IMR-90 (cell line): Measurements from ENCODE around the gene ZNF679. TPM values are rescaled to one million over a fixed set of nuclear protein-coding genes. Genes with fewer than 3 reads are reported as not detected.

ENCODE experiments used
- ATAC-seq: fragments of 200-7000 bp; cut with Tn5 transposase; 2 replicates; pipeline ENCODE4 v1.9.1; 2020; ENCODE audit warnings: low read depth, mild to moderate bottlenecking, moderate library complexity
- BruUV-seq: library from RNA; stranded (reverse); fragments of 400-500 nt; replicated peaks from 2 replicates; lab custom pipeline; 2021; lab: Mats Ljungman, UMichigan
- CTCF ChIA-PET: fragments of 300-600 bp; formaldehyde crosslinking; extraction: SDS; loops from one replicate; lab custom pipeline; 2021; ENCODE audit warnings: antibody characterized with exemption; lab: Yijun Ruan, JAX
- POLR2A ChIA-PET: fragments of 300-600 bp; sonication (Branson Sonifier 250); formaldehyde crosslinking; loops from one replicate; lab custom pipeline; 2022; ENCODE audit warnings: antibody characterized with exemption; ENCODE audit not compliant: unreplicated experiment; lab: Charles Lee
- DNase-seq: peaks from one replicate; pipeline ENCODE4 v3.0.0; 2013
- H2AFZ ChIP-seq: replicated peaks from 2 replicates; pipeline ENCODE3; 2013; ENCODE audit warnings: low read length, mild to moderate bottlenecking; ENCODE audit not compliant: poor library complexity
- H2AK5ac ChIP-seq: 2 replicates; pipeline ENCODE4 v1.6.1; 2013; ENCODE audit warnings: low read depth, low read length, inconsistent platforms
- H2AK9ac ChIP-seq: replicated peaks from 2 replicates; pipeline ENCODE3; 2013; ENCODE audit warnings: mild to moderate bottlenecking, low read depth, low read length, moderate library complexity; ENCODE audit not compliant: poor library complexity
- H2BK120ac ChIP-seq: 2 replicates; pipeline ENCODE4 v1.6.1; 2013; ENCODE audit warnings: low read depth, low read length, inconsistent platforms
- H2BK15ac ChIP-seq: 3 replicates; pipeline ENCODE4 v1.6.1; 2013; ENCODE audit warnings: low read depth, low read length, inconsistent platforms
- H2BK20ac ChIP-seq: 2 replicates; pipeline ENCODE4 v1.6.1; 2013; ENCODE audit warnings: low read depth, mild to moderate bottlenecking, inconsistent platforms, low read length, moderate library complexity
- H2BK5ac ChIP-seq: 2 replicates; pipeline ENCODE4 v1.6.1; 2013; ENCODE audit warnings: mild to moderate bottlenecking, low read depth, low read length, inconsistent platforms; ENCODE audit not compliant: poor library complexity, severe bottlenecking
- H3K14ac ChIP-seq: replicated peaks from 2 replicates; pipeline ENCODE4 v1.6.1; 2013; ENCODE audit warnings: low read depth, low read length, inconsistent platforms
- H3K18ac ChIP-seq: 2 replicates; pipeline ENCODE4 v1.6.1; 2013; ENCODE audit warnings: low read depth, low read length, control low read depth
- H3K23ac ChIP-seq: 2 replicates; pipeline ENCODE4 v1.6.1; 2013; ENCODE audit warnings: low read depth, low read length, inconsistent platforms
- H3K27ac ChIP-seq: 2 replicates; pipeline ENCODE4 v1.5.1; 2013; ENCODE audit warnings: mild to moderate bottlenecking, control low read depth, low read length; ENCODE audit not compliant: insufficient read depth
- H3K27me3 ChIP-seq: 2 replicates; pipeline ENCODE4 v1.6.1; 2013; ENCODE audit warnings: low read length; ENCODE audit not compliant: control insufficient read depth, insufficient read depth
- H3K36me3 ChIP-seq: 2 replicates; pipeline ENCODE4 v1.6.1; 2013; ENCODE audit warnings: low read length, mixed read lengths; ENCODE audit not compliant: control insufficient read depth, insufficient read depth
- H3K4ac ChIP-seq: 2 replicates; pipeline ENCODE4 v1.6.1; 2013; ENCODE audit warnings: low read depth, low read length, inconsistent platforms
- H3K4me1 ChIP-seq: 2 replicates; pipeline ENCODE4 v1.6.1; 2013; ENCODE audit warnings: low read length, mixed read lengths; ENCODE audit not compliant: control insufficient read depth, insufficient read depth
- H3K4me2 ChIP-seq: 2 replicates; pipeline ENCODE4 v1.6.1; 2013; ENCODE audit warnings: low read depth, mild to moderate bottlenecking, control low read depth, low read length, moderate library complexity
- H3K4me3 ChIP-seq: 2 replicates; pipeline ENCODE4 v1.5.1; 2013; ENCODE audit warnings: low read depth, mild to moderate bottlenecking, control low read depth, low read length, moderate library complexity; ENCODE audit not compliant: insufficient read depth
- H3K56ac ChIP-seq: 2 replicates; pipeline ENCODE4 v1.6.1; 2013; ENCODE audit warnings: low read length, inconsistent platforms; ENCODE audit not compliant: insufficient read depth; ENCODE audit errors: extremely low read depth
- H3K79me1 ChIP-seq, 2 experiments: 2 replicates each; pipeline ENCODE4 v1.6.1; 2013; ENCODE audit warnings: low read length in 2 of 2, inconsistent platforms in 1 of 2, low read depth in 1 of 2
- H3K9ac ChIP-seq: 2 replicates; pipeline ENCODE4 v1.6.1; 2013; ENCODE audit warnings: low read depth, low read length, control low read depth
- H3K9me1 ChIP-seq: 2 replicates; pipeline ENCODE4 v1.6.1; 2013; ENCODE audit warnings: low read length, inconsistent platforms; ENCODE audit not compliant: insufficient read depth
- H3K9me3 ChIP-seq: 2 replicates; pipeline ENCODE4 v1.6.1; 2013; ENCODE audit warnings: low read length; ENCODE audit not compliant: control insufficient read depth, insufficient read depth
- H4K20me1 ChIP-seq: 2 replicates; pipeline ENCODE4 v1.6.1; 2013; ENCODE audit warnings: low read length, inconsistent platforms; ENCODE audit not compliant: insufficient read depth
- H4K5ac ChIP-seq: 2 replicates; pipeline ENCODE4 v1.6.1; 2013; ENCODE audit warnings: mild to moderate bottlenecking, low read depth, low read length, control low read depth
- H4K8ac ChIP-seq, 2 experiments: 2 replicates each; pipeline ENCODE4 v1.6.1; 2013; ENCODE audit warnings: low read depth in 2 of 2, low read length in 2 of 2, control low read depth in 1 of 2, inconsistent platforms in 1 of 2
- H4K91ac ChIP-seq: 2 replicates; pipeline ENCODE4 v1.6.1; 2013; ENCODE audit warnings: low read depth, low read length, inconsistent platforms; ENCODE audit not compliant: insufficient read depth
- FOS ChIP-seq: fragments of 150-350 bp; IDR thresholded peaks from 2 replicates; pipeline ENCODE4 v1.6.1; 2016; ENCODE audit warnings: low read depth, low read length
- WGBS, 2 experiments: methylation state at CpG; one replicate each; pipeline versions ENCODE4 v1.1.5 to v1.1.7; 2013; ENCODE audit warnings: missing lambda C conversion rate in 2 of 2; ENCODE audit not compliant: insufficient read length in 1 of 2; ENCODE audit errors: extremely low coverage in 2 of 2; 5-methylcytosine and 5-hydroxymethylcytosine counted together
- dilution Hi-C: fragments of 300-500 bp; cut with HindIII; formaldehyde crosslinking; loops from one replicate; pipeline ENCODE4 v1.14.3; 2018; ENCODE audit warnings: low sequenced_read_pairs; ENCODE audit not compliant: unreplicated experiment
- in situ Hi-C: fragments of 300-500 bp; cut with MboI; formaldehyde crosslinking; loops from 3 replicates; pipeline ENCODE4 v1.14.3; 2019; ENCODE audit warnings: low sequenced_read_pairs, inconsistent platforms, mixed read lengths
- intact Hi-C: fragments of 100-400 bp; cut with micrococcal nuclease; formaldehyde crosslinking; loops from 2 replicates; pipeline ENCODE4 v1.10.0; 2022
- polyA plus RNA-seq, 3 experiments: library from polyadenylated mRNA; depleted of rRNA; stranded (reverse); fragments of >200 nt; gene quantifications; 2 replicates each; pipeline ENCODE4 v1.2.3, GENCODE V29; 2012; ENCODE audit warnings: low replicate concordance in 1 of 3
- total RNA-seq: library from RNA; depleted of rRNA; stranded (reverse); fragments of >200 nt; gene quantifications from 2 replicates; pipeline ENCODE4 v1.2.3, GENCODE V29; 2012

The ZNF679 gene
- total and polyA plus RNA-seq, 2 of the 4 experiments (the other 2 are of a cell fraction): not detected

GRCh38 chr7:64223366-64223765, 4.9 kb upstream of the ZNF679 start:
- no peak overlapping the region for H2BK5ac ChIP-seq
- ChIA-PET POLR2A (no interaction called here), CTCF (no interaction called here)
- H3K36me3 ChIP-seq: no peaks in the 10 kb centered on the region
- H3K27ac ChIP-seq: no peak overlapping the region
- H3K9me3 ChIP-seq: peaks cover 23% of the 10 kb centered on the region
- H4K5ac ChIP-seq: no peak overlapping the region
- no peak overlapping the region for H4K91ac ChIP-seq
- H3K27me3 ChIP-seq: no peaks in the 10 kb centered on the region
- no peak overlapping the region for H3K9ac ChIP-seq
- H3K4ac ChIP-seq: no peak overlapping the region
- H3K4me1 ChIP-seq: no peaks in the 10 kb centered on the region
- ATAC-seq (no peak), DNase-seq (no peak)
- no peak overlapping the region for H2BK20ac ChIP-seq
- intact Hi-C loops: no loop called here
- in situ Hi-C loops: no loop called here
- BruUV-seq: no TSS peak
- H3K14ac ChIP-seq: no peak overlapping the region
- no peak overlapping the region for H3K4me3 ChIP-seq
- H3K23ac ChIP-seq: no peak overlapping the region
- no peak overlapping the region for H4K8ac ChIP-seq
- TF ChIP-seq FOS: no peak
- no peak overlapping the region for H3K18ac ChIP-seq
- no peak overlapping the region for H2AFZ ChIP-seq
- H4K20me1 ChIP-seq: no peaks in the 10 kb centered on the region
- H3K56ac ChIP-seq: no peak overlapping the region
- WGBS, 2 experiments: no CpG with 5 or more reads among the region's 2 CpGs
- no peak overlapping the region for H2BK15ac ChIP-seq
- dilution Hi-C loops: no loop called here
- H3K9me1 ChIP-seq: no peaks in the 10 kb centered on the region
- no peak overlapping the region for H2BK120ac ChIP-seq
- H3K4me2 ChIP-seq: no peak overlapping the region
- no peaks in the 10 kb centered on the region for H3K79me1 ChIP-seq
- no peak overlapping the region for H2AK9ac ChIP-seq
- H2AK5ac ChIP-seq: no peak overlapping the region
